Measurements from ENCODE around the gene SIAH1. TPM values are rescaled to one million over a fixed set of nuclear protein-coding genes. Genes with fewer than 3 reads are reported as not detected.
"Not testable (repeated sequence)": the region's sequence is repeated elsewhere in the genome, so short reads cannot be mapped to it uniquely, and the experiment has no call there.

SIAH1 gene
- total RNA-seq, 4 donors from 2014 or later, result 27.2 to 31.8 (median 30.9) TPM

DNA sequence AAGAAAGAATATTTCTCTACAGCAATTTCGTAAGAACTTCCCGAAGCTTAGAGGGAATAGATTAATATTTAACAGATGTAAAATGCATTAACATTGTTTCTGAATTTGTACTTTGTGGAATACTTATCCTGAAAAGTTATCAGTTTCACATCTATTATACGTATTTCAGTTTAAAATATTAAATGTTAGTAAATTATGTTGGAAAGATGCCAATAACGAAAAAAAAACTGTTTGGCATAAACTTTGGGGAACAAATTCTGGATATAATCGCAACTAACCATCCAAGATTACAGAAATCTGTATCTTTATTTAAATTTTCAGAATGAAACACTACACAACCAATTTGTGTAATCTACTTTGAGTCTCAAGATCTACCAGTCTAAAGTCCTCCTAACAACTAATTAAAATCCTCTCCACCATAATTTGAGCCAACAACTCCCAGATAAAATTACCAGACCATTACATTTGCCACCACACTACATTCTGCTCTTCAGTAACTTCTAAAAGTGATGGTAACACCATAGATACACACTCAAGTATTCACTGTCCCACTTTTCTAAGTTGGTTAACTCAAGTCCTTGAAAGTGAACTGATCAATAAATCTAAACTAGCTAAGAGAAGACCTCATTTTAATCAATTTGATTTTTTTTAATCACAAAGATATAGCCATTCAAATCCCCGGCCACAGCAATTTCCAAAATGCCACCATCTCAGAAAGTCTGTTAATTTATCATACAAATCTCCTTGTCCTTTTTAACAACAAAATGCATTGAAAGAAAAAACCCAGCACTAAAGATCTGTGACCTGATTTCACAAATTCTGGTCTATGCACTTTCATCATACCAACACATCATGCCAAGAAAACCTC lies 2.0 kb downstream of the SIAH1 start:
- Histone ChIP-seq H3K27me3 (no peaks in the 10 kb centered on the region), H3K4me3 (peak overlapping the region; percentile 51 to 97), H3K4me1 (peaks cover 2 to 67% (median 16%) of the 10 kb centered on the region in 3 donors), H3K9me3 (no peaks in the 10 kb centered on the region), H3K36me3 (no peaks in the 10 kb centered on the region), H3K27ac (peak overlapping the region; percentile 85 to 100 (median 98))
- 32 to 35% methylated on average over 6 of the region's 6 CpGs for WGBS, 2 donors (ENCODE audit: low coverage in 1 of 2)
- no peak for TF ChIP-seq POLR2A (IDR thresholded peaks at IDR 0.05)
- peak; percentile 18 for TF ChIP-seq POLR2AphosphoS5 (IDR thresholded peaks at IDR 0.05)
- no peak for ATAC-seq

DNA sequence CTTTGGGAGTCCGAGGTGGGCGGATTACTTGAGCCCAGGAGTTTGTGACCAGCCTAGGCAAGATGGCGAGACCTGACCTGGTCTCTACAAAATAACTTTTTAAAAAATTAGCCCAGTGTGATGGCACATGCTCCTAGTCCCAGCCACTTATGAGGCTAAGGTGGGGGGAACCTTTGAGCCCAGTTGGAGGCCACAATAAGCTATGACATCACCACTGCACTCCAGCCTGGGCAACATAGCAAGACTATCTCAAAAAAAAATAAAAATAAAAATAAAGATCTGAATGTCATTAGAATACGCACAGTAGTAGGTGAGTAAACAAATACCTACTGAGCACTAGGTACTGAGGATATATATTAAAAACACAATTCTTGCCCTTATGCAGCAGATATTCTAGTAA lies 3.1 kb downstream of the SIAH1 start:
- Histone ChIP-seq H3K4me1 (peaks cover 2 to 78% (median 21%) of the 10 kb centered on the region in 3 donors), H3K27me3 (no peaks in the 10 kb centered on the region), H3K4me3 (no peak overlapping the region), H3K27ac (peak overlapping the region in 1 of 4 donors; percentile 98), H3K9me3 (no peaks in the 10 kb centered on the region), H3K36me3 (no peaks in the 10 kb centered on the region)
- no peak for TF ChIP-seq EP300 (IDR thresholded peaks at IDR 0.05)
- TF ChIP-seq POLR2AphosphoS5 (IDR thresholded peaks at IDR 0.05), result no peak
- TF ChIP-seq, protein P1, sequence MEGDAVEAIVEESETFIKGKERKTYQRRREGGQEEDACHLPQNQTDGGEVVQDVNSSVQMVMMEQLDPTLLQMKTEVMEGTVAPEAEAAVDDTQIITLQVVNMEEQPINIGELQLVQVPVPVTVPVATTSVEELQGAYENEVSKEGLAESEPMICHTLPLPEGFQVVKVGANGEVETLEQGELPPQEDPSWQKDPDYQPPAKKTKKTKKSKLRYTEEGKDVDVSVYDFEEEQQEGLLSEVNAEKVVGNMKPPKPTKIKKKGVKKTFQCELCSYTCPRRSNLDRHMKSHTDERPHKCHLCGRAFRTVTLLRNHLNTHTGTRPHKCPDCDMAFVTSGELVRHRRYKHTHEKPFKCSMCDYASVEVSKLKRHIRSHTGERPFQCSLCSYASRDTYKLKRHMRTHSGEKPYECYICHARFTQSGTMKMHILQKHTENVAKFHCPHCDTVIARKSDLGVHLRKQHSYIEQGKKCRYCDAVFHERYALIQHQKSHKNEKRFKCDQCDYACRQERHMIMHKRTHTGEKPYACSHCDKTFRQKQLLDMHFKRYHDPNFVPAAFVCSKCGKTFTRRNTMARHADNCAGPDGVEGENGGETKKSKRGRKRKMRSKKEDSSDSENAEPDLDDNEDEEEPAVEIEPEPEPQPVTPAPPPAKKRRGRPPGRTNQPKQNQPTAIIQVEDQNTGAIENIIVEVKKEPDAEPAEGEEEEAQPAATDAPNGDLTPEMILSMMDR (IDR thresholded peaks at IDR 0.05), result no peak
- TF ChIP-seq POLR2A (IDR thresholded peaks at IDR 0.05), result no peak
- no peak for ATAC-seq
- WGBS, 2 donors (ENCODE audit: low coverage in 1 of 2), result 94 to 95% methylated on average over 4 of the region's 4 CpGs

DNA sequence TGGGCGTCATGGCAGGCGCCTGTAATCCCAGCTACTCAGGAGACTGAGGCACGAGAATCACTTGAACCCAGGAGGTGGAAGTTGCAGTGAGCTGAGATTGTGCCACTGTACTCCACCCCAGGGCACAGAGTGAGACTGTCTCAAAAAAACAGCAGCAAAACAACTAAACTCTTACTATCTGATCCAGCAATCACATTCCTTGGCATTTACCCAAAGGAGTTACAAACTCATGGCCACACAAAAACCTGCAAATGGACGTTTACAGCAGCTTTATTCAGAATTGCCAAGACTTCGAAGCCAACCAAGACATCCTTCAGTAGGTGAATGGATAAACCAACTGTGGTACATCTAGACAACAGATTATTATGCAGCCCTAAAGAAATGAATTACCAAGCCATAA lies 4.0 kb downstream of the SIAH1 start:
- H3K27me3 ChIP-seq, result no peaks in the 10 kb centered on the region
- H3K36me3 ChIP-seq, result no peaks in the 10 kb centered on the region
- ATAC-seq, result no peak
- H3K9me3 ChIP-seq, result no peaks in the 10 kb centered on the region
- WGBS, 2 donors (ENCODE audit: low coverage in 1 of 2), result 29 to 69% methylated on average over 1 to 5 of the region's 5 CpGs
- TF ChIP-seq POLR2AphosphoS5 (IDR thresholded peaks at IDR 0.05) (no peak), EP300 (IDR thresholded peaks at IDR 0.05) (no peak), POLR2A (IDR thresholded peaks at IDR 0.05) (no peak)
- TF ChIP-seq, protein P1 (IDR thresholded peaks at IDR 0.05), result no peak
- no peak overlapping the region for H3K4me3 ChIP-seq
- H3K4me1 ChIP-seq, result peaks cover 2 to 84% (median 30%) of the 10 kb centered on the region in 3 donors
- no peak overlapping the region for H3K27ac ChIP-seq

GRCh38 chr16:48378836-48379235 lies 6.4 kb downstream of the SIAH1 start:
- peak; percentile 68 for ATAC-seq
- Histone ChIP-seq H3K27me3 (no peaks in the 10 kb centered on the region), H3K27ac (no peak overlapping the region), H3K36me3 (no peaks in the 10 kb centered on the region), H3K4me1 (peaks cover 20 to 100% (median 39%) of the 10 kb centered on the region in 3 donors), H3K4me3 (no peak overlapping the region), H3K9me3 (no peaks in the 10 kb centered on the region)
- TF ChIP-seq POLR2A (IDR thresholded peaks at IDR 0.05), result no peak
- TF ChIP-seq POLR2AphosphoS5 (IDR thresholded peaks at IDR 0.05), result no peak
- no peak for TF ChIP-seq EP300 (IDR thresholded peaks at IDR 0.05)
- TF ChIP-seq, protein P1 (IDR thresholded peaks at IDR 0.05), result no peak
- WGBS, 2 donors (ENCODE audit: low coverage in 1 of 2), result 75% methylated on average over 1 of the region's 1 CpG; no CpG with 5 or more reads in 1 of the 2 donors

- no peak for TF ChIP-seq POLR2AphosphoS5 (IDR thresholded peaks at IDR 0.05)
- TF ChIP-seq, protein P1 (IDR thresholded peaks at IDR 0.05), result no peak
- TF ChIP-seq POLR2A (IDR thresholded peaks at IDR 0.05), result no peak
- no peak for TF ChIP-seq EP300 (IDR thresholded peaks at IDR 0.05)
- 78 to 80% methylated on average over 4 to 5 of the region's 5 CpGs for WGBS, 2 donors (ENCODE audit: low coverage in 1 of 2)
Observed at GRCh38 chr16:48378276-48378675, 6.9 kb downstream of the SIAH1 start.

GRCh38 chr16:48377301-48377700 lies 7.9 kb downstream of the SIAH1 start:
- not testable (repeated sequence) for H3K36me3 ChIP-seq, H3K27me3 ChIP-seq, H3K4me3 ChIP-seq, H3K27ac ChIP-seq, ATAC-seq, H3K9me3 ChIP-seq
- H3K4me1 ChIP-seq, result peaks cover 30 to 98% (median 45%) of the 10 kb centered on the region in 3 donors
- WGBS, 2 donors (ENCODE audit: low coverage in 1 of 2), result 88 to 100% methylated on average over 2 to 6 of the region's 7 CpGs

More at GRCh38 chr16:48378276-48378675, 6.9 kb downstream of the SIAH1 start:
- Histone ChIP-seq H3K9me3 (no peaks in the 10 kb centered on the region), H3K36me3 (no peaks in the 10 kb centered on the region), H3K27me3 (no peaks in the 10 kb centered on the region), H3K4me1 (peaks cover 26 to 100% (median 43%) of the 10 kb centered on the region in 3 donors), H3K4me3 (no peak overlapping the region), H3K27ac (no peak overlapping the region)
- ATAC-seq, result no peak

All from gastroesophageal sphincter (tissue), 4 donors.